Fibroblast of mammary gland (primary cell): Measurements from ENCODE around the gene DCTN3.

Source experiments
- DNase-seq: peaks from one replicate; pipeline ENCODE4 v3.0.0-alpha.2; 2010; ENCODE audit warnings: low read depth
- H3K4me3 ChIP-seq: 2 replicates; pipeline ENCODE4 v1.5.1; 2011; ENCODE audit warnings: low read depth, mild to moderate bottlenecking, low read length, moderate library complexity; ENCODE audit not compliant: control insufficient read depth
- TF ChIP-seq, protein P1 (sequence below): conservative IDR thresholded peaks from 2 replicates; pipeline ENCODE4 v1.5.1; 2011; ENCODE audit warnings: low read depth, low read length, inconsistent platforms; ENCODE audit not compliant: control insufficient read depth, insufficient read depth

DCTN3 gene

DNA sequence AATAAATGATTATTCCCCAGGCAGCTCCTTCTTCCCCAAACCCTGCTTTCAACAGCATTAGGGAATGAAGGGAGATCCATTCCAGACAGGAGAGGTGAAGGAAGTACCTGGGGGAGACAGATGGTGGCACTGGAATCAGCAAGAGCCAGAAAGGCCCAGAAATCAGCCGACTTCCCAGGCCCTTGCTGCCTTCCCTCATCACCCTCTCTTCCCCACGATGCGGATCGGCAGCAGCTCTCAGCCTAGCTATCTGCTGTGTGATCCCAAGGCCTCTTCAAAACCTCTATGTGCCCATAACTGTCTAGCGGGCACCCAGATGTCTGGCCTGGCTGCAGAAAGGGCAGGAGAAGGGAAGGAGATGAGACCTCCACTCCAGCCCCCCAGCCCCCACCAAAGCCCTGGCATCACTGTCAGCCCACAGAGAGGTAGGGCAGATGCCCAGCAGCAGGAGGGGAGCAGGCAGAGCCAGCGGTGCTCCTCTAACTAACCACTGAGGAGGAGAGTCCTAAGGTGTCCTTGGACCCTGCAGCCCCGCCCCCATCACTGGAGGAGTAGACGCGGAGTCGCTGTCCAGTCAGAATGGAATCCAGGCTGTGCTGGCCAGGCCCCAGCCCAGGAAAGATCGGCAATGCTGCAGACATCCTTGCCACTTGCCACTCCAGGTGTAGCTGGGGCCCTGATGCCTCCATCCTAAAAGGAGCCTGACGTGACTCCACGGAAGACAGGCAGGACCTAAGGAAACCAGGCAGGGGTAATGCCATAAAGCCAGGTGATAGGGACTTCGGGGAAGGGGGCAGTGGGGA, 43.5 kb downstream of the DCTN3 start:
- no peak for DNase-seq
- H3K4me3 ChIP-seq, result no peak overlapping the region
- TF ChIP-seq, protein P1, sequence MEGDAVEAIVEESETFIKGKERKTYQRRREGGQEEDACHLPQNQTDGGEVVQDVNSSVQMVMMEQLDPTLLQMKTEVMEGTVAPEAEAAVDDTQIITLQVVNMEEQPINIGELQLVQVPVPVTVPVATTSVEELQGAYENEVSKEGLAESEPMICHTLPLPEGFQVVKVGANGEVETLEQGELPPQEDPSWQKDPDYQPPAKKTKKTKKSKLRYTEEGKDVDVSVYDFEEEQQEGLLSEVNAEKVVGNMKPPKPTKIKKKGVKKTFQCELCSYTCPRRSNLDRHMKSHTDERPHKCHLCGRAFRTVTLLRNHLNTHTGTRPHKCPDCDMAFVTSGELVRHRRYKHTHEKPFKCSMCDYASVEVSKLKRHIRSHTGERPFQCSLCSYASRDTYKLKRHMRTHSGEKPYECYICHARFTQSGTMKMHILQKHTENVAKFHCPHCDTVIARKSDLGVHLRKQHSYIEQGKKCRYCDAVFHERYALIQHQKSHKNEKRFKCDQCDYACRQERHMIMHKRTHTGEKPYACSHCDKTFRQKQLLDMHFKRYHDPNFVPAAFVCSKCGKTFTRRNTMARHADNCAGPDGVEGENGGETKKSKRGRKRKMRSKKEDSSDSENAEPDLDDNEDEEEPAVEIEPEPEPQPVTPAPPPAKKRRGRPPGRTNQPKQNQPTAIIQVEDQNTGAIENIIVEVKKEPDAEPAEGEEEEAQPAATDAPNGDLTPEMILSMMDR, result no peak

DNA sequence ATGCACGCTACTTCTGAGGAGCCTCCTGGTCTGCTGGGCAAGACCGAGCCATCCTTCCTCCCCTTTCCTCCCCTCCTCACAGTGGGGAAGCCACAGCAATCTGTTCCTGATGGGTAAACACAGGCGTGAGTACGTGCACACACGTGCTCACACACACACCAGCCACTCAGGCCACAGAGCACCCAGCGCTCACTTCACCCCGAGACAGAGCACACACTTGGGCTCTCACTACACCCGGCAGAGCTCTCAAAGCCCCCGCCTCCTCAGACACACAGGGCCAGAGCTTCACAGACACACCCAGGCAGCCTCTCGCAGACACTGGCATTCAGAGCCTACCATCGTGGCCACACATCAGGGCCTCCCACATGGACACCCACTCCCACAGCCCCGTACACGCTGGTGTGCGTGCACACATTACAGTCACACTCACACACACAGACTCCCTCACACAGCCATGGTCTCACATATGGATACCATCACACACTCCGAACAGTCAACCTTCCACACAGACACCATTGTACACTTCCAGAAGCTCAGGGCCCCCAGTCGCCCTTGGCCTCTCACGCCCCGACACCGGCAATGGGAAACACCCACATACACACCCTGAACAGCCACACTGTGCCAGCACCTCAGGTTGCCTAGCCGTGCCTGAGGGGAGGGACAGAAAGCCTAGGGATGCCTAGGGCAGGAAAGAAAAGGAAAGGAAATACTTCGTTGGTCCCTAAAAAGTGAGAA, 44.3 kb downstream of the DCTN3 start:
- no peak for DNase-seq
- no peak overlapping the region for H3K4me3 ChIP-seq
- TF ChIP-seq, protein P1, result no peak

DNA sequence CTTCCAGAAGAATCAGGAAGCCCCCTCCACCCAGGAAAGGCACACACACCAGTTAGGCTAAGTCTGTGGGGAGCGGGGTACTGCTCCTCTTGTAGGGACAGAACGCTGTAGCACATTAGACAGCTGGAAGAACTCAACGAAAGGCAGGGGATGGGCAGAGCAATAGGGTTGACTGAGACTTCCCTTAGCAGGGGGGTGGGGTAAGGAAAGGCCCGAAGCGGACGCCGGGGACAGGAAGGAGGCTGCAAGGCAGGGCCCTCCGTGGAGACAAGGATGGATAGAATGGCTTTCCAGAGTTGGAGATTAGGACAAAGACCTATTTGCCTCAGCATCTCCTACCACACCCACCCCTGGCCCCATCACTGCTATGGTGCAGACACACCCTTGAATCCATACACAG, 45.1 kb downstream of the DCTN3 start:
- no peak for DNase-seq
- TF ChIP-seq, protein P1, result no peak
- H3K4me3 ChIP-seq, result no peak overlapping the region

DNA sequence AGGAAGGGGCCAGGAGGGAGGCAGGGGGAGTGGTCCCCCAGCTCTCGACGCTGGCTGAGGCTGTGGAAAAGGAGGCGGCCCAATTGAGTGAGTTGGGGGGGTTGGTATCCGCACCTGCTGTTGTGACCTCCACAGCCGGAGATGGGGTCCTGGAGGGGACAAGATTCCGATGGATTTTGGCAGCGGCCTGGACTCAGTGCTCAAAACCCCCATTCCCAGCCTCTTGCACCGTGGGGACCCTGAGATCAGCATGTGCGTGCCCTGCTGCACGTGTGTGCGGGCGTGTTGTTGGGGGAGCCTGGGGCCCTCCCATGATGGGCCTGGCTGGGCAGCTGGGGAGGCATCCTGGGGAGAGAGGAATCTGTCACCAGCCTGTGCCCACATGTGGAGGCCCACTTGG, 45.7 kb downstream of the DCTN3 start:
- TF ChIP-seq, protein P1, result no peak
- no peak for DNase-seq
- H3K4me3 ChIP-seq, result no peak overlapping the region

DNA sequence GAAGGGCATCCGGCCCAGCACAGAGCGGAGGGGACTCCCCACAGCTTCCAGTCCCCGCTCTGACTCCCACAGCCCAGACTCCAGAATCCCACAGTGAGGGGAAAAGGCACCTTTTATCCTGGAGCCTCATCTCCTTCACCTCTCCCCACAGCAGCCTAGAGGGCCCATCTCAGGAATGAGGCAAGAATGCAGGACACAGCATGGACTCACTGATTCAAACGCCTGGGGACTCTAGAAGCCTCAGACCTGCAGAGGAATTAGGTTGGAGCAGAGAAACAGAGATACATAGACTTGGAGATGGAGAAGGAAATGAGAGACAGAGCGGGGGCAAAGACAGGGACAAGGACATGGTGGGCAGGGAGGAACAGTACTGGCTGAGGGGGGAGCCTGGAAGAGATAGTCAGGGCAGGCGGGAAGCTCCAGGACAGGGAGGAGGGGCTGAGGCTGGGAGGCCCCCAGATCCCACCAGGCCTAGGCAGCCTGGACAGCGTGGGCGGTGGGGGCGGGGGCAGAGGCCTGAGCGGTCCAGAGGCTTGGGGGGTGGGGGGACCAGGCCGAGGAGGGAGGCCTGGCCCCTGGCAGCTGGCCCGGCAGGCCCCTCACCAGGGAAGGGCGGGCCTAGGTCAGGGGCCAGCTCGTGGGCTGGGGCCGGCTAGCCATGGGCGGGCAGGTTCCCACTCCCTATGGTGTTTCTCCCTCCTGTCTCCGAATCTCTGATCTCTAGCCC, 46.5 kb downstream of the DCTN3 start:
- TF ChIP-seq, protein P1, result no peak
- DNase-seq, result no peak
- H3K4me3 ChIP-seq, result no peak overlapping the region

DNA sequence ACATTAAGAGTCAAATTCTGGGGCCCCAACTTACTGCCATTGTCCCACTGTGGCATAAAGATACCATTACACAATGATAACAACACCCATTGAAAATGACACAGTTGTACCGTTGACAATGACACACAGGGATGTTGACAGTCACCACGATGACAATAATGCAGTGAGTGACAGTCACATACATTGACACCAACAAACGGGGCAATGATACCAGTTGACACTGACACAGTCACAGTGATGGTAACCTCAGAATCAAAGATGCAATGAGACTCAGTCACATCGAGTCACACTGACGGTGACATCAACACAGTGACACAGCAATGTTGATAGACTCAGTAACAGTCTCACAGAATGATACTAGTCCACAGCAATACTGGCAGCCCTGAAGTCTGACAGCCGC, 47.7 kb downstream of the DCTN3 start:
- H3K4me3 ChIP-seq, result no peak overlapping the region
- TF ChIP-seq, protein P1, result no peak
- no peak for DNase-seq
